ENCODE results near the gene PRADC1.
A peak's percentile ranks its signal among the peaks of the same experiment; 100 is the strongest.
"Not testable (repeated sequence)": the region's sequence is repeated elsewhere in the genome, so short reads cannot be mapped to it uniquely, and the experiment has no call there.

Gene PRADC1

GRCh38 chr2:73233154-73233931, at the start of gene PRADC1:
PRADC1 (minus strand) TSS chr2:73233239; CDS start chr2:73233160, 79 bp downstream.
- peak; percentile 88 for DNase-seq (ENCODE audit: low read depth)

GRCh38 chr2:73281244-73281643, 48.2 kb upstream of the PRADC1 start:
- DNase-seq (ENCODE audit: low read depth) = no peak

DNA sequence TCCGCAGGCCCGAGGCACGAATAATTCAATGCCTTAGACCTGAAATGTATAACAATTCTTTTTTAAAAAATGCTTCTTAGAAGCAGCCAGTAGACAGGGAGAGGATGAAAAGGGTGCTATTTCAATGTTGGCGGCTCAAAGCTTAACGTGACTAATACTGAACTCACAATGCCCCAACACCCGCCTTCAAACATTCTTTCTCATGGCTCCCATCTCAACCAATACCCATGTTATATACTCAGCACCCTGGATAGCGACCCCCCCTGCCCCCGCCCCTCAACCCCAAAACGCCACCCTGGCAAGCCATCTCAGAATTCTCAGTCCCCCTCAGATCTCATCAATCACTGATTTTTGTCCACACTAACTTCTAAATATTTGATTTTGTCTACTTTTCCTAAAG, 46.8 kb upstream of the PRADC1 start:
- no peak for DNase-seq (ENCODE audit: low read depth)

GRCh38 chr2:73272270-73272669, 39.2 kb upstream of the PRADC1 start:
- no peak for DNase-seq (ENCODE audit: low read depth)

- no peak for DNase-seq (ENCODE audit: low read depth)
Measured at GRCh38 chr2:73269686-73270465, 36.8 kb upstream of the PRADC1 start.

DNA sequence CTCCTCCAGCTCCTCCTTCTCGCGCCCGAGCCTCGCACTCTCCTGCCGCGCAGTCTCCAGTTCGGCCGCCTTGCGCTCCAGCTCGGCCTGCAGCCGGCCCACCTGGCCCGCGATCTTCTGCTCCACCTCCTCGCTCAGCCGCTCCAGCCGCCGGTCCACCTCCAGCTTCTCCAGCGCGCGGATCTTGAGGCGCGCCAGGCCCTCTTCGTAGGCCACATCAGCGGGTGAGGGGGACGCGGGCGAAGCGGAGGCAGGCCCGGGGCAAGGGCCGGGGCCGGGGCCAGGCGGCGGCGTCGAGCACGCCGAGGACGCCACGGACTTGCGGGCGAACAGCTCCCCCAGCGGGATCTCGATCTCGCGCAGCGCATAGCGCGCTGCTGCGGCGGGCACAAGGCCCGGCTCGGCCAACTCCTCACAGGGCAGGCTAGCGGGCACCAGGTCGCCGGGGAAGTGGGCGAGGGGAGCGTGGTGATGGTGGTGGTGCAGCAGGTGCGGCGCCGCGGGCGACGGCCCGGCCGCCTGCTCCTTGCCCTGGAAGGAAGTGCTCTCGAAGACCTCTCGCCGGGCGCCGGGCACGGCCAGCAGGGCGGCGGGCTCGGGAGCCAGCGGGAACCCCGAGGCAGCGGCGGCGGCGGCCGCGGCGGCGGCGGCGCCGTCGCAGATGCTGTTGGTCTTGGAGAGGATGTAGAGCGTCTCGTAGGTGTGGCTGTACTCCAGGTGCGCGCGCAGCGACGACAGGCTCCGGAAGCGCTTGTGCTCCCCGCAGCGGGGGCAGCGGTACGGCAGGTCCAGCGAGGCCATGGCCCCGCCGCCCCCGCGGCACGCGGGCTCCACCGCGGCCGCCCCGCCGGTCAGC, 36.0 kb upstream of the PRADC1 start:
- peak; percentile 63 for DNase-seq (ENCODE audit: low read depth)

DNA sequence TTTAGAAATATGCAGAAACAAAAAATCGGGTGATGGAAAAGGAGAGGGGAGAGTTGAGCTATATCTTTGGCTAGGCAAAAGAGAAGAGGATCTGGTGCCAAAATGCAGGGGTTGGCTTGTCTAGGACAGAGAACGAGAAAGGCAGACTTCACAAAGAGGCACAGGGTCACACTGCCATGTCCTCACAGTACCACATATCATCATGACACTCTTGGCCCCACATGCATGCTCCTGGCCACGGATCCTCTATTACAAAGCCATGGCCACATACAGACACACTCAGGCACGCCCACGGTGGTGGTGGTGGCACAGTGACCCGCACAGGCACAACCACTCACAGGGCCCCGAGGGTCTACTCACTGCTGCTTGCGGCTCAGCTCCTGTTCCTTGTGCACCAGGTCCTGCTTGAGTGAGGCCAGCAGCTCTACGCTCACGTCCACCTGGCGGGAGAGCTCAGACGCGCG, 35.4 kb upstream of the PRADC1 start:
- DNase-seq (ENCODE audit: low read depth) = no peak

- no peak for DNase-seq (ENCODE audit: low read depth)
Measured at GRCh38 chr2:73267008-73267407, 34.0 kb upstream of the PRADC1 start.

DNA sequence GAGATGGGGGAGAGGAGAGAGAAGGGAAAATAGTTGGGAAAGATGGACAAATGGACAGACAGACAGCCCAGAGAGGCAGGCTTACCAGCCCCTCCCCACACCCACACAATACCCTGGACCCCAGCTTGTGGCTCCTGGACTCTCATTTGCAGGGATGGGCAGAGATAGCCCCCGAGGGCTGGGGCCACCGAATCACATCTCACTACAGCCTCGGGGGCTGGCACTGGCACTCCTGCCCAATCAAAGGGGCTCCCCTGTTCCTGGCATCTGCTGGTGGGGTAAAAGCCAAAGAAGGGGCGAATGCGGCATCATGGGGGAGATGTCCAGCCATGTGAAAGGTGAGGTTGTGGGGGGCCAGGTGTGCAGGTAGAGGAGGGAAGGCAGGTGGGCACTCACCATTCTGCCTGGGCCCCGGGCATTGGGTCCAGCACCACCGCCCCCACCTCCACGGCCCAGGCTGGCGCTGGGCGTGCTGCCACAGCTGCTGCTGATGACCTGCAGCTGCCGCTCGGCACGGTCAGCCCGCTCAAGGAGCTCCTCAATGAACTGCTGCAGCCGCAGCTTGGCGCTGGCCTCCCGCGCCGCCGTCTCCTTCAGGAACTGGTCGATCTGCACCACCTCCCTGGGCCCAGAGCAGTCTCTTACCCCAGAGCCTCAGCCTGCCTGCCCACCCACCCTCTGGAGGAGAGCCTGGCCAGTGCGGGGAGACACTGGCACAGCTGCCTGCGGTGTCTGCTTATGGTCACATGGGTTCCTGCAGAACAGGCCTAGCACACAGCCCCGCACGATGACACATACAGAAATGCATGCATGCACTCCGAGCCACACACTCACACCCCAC, 33.2 kb upstream of the PRADC1 start:
- DNase-seq (ENCODE audit: low read depth) = no peak

DNA sequence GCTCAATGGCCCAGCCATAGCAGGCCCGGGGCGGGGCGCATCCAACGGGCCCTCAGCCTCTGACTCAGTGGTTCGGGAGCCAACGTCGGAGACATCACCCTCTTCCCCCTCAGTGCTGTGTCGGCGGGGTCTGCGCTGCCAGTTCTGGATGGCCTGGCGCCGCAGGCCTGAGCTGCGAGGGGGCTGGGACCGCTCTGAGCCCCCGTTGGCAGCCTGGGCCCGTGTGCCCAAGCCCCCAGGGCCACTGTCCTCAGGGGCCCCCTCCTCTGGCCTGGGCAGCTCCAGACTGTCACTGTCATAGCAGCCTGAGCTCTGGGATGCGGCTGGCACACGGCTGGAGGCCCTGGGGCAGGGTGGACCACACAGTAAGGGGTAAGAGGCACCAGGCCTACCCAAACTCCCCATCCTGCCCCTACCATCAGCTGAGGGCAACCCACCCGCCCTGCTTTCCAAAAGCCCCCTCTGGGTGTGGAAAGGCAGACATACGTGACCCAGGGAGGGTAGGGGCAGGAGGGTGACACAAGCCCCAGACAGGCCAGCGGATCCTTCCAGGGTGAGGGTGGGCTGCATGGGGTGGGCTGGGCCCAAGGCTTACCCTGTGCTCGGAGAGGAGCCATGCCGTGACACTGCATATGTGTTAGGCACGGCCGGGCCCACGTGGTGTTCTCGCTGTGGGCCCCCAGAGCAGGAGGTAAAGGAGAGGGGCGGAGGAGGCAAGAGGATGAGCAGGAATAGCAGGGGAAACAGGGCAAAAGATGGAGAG, 32.4 kb upstream of the PRADC1 start:
- no peak for DNase-seq (ENCODE audit: low read depth)

GRCh38 chr2:73264783-73265182, 31.7 kb upstream of the PRADC1 start:
- no peak for DNase-seq (ENCODE audit: low read depth)

GRCh38 chr2:73264332-73264606, 31.2 kb upstream of the PRADC1 start:
- no peak for DNase-seq (ENCODE audit: low read depth)

DNA sequence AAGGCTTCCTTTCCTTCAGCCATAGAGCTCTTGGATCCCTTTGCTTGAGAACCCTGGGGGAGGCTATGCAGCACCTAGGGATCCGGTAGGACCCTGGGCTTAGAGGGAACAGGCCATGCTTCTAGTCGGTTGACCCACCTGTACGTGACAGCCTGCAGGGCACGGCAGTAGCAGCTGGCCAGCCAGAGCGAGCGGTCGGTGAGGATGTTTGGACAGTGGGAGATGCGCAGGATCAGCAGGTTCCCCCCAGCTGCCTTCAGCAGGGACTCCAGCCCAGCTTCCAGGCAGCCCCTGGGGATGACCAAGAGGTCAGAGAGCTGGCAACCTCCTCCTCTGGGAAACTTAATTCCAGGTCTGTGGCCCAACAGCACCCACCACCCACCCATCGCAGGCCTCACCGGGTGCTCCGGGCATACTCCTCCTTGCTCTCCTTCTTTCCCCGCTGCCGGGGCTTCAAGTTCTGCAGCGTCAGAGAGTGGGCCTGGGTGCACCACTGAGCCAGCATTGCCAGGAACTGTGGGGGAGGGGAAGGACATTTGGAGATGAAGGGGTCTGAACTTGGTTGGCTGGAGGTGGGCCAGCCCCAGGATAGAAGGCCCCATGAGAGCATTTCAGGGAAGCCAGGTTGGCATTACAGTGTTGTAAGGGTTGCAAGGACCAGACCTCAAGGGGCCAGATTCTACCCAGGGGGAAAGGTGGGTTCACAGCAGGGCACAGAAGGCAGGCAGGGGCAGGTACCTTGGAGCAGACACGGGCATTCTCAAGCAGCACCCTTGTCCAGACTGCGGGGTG, 30.7 kb upstream of the PRADC1 start:
- no peak for DNase-seq (ENCODE audit: low read depth)

- not testable (repeated sequence) for DNase-seq (ENCODE audit: low read depth)
Measured at GRCh38 chr2:73262691-73263429, 29.8 kb upstream of the PRADC1 start.

DNA sequence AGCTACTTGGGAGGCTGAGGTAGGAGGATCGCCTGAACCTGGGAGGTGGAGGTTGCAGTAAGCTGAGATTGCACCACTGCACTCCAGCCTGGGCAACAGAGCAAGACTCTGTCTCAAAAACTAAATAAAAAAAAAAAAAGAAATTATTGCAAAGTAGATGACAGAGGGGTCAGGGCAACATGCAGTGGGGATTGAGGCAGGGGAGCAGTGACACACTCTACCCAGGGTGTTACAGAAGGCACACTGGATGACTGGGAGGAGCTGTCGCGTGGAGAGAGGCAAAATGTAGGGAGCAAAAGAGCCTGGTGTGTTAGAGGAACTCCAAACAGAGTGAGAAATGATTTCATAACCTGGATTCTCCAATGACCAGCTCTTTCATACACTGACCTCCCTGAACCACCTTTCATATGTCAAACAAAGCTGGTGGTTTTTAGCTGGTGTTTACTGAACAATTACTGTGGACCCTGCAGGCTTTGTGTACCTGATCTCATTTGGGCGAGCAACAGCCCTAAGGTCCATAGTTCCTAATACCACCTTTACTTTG, 29.1 kb upstream of the PRADC1 start:
- DNase-seq (ENCODE audit: low read depth) = no peak

- no peak for DNase-seq (ENCODE audit: low read depth)
Measured at GRCh38 chr2:73260338-73260984, 27.4 kb upstream of the PRADC1 start.

DNA sequence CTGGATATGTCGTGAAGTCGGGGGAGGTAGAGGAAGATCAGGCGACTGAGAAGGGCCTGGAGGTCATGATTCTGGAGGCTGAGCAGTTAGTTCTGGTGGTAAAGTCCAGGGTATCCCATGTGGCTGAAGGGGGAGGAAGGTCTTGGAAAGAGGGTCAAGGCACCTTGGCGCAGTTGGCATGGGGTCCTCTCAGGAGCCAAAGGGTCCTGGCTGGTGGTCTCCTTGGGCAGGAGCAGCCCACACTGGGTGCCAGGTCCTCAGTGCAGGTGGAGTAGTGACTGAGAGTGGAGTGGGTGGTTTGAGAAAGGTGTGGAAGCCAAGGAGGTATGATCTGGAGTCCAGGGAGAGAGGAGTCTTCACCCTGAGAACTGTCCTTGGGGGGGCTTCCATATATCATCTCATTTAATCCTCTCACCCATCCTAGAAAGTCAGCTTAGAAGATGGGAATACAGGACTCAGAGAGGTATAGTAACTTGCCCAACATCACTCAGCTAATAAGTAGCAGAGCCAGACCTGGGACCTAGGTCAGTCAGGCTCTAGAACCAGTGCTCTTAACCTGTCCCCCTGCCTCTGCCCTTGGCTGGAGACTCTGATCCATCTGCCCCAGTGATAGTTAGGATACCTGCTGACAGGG, 26.8 kb upstream of the PRADC1 start:
- no peak for DNase-seq (ENCODE audit: low read depth)

GRCh38 chr2:73259276-73259675, 26.2 kb upstream of the PRADC1 start:
- DNase-seq (ENCODE audit: low read depth) = no peak
